GM21367 (cell line): ENCODE data around the gene NCK2.

Experiments used
- ATAC-seq: cut with Tn5 transposase; IDR thresholded peaks from one replicate; pipeline ENCODE4 v1.9.1; 2021; ENCODE audit not compliant: unreplicated experiment

The NCK2 gene

GRCh38 chr2:105841551-105841950 is 96.8 kb downstream of the NCK2 start:
- no peak for ATAC-seq

DNA sequence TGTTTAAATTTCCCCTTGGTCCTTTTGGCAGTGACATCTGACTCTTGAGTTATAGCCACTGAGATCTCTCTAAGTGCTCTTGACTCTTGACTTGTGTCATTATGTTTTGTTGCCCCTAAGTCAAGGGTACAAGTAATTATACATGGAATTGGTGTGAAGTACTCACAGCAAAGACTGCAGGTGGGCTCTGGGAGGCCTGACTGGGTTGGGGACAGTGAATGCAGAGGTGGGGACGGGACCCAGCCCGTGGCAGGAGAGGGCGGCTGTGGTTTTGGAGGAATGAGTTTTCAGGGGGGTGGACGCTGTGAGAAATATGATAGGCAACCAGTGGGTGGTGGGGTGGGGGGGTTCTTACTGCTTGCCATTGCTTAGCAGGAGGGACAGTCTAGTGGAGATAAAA is 97.8 kb downstream of the NCK2 start:
- ATAC-seq: no peak

GRCh38 chr2:105843476-105844374 is 99.0 kb downstream of the NCK2 start:
- ATAC-seq: no peak

DNA sequence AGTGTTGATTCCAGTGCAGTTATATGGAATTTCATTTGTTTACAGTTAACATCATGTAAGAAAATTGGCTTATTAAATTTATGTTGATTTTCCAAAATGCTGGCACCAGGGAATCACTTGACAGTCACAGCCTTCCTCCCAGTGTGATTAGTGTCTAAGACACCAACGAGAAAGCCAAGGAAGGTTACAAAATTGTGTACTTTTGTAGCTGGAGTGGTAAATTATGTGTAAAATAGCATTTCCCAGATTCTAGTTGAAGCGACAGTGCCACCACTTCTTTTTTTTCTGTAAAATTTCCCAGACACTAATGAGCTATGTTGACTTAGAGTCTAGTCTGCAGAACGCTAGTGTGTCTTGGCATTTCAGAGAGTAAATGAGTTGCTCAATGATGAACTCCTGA is 101.3 kb downstream of the NCK2 start:
- ATAC-seq: no peak

- ATAC-seq: no peak
Observed at GRCh38 chr2:105847056-105847455, 102.3 kb downstream of the NCK2 start.

DNA sequence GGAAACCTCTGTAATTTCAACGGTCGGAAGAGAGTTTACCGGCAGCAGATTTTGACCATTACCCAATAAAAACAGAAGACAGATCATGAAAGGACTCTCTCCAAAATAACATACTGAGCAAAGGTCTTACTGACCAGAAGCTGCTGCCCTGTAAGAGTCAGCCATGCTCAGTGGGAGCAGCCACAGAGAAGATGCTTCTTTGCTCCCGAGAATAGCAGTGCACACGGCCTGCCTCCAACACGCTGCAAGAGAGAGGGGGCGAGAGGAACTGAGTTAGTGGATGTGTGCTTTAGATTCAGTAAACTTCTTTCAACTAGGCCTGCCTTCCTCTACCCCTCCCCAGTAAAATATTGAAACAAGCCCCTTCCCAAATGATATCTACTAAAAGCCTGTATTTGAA is 103.7 kb downstream of the NCK2 start:
- ATAC-seq: no peak

- no peak for ATAC-seq
Observed at GRCh38 chr2:105849431-105850179, 104.9 kb downstream of the NCK2 start.

- ATAC-seq: no peak
Observed at GRCh38 chr2:105852066-105852465, 107.4 kb downstream of the NCK2 start.

DNA sequence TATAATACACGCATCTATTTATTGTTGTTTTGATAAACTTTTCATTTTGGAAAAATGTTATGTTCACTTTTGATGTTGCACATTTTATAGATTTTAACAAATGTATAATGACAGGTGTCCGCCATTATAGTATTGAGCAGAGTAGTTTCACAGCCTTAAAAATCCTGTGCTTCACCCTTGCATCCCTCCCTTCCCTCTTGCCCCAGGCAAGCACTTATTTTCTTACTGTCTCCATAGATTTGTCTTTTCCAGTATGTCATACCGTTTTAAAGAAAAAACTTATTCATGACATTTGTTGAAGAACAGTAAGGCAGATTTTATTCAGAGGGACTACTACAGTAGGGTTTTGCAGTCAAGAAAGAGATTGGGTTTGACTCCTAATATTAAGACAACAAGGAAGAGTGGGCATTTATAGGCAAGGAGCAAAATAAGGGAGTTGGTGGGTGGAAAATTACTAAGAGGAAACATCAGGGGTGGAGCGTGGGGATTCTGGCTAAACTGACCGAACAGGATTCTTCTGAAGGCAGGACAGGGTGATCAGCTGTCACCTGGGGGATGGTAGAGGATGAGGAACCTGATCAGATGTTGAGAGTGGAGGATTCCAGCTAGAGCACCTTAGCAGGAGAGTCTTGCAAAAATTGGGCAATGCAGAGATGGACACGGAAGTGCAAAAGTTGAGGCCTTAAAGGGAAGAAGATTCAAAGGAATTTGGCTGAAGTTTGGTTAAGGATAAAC is 108.8 kb downstream of the NCK2 start:
- no peak for ATAC-seq

DNA sequence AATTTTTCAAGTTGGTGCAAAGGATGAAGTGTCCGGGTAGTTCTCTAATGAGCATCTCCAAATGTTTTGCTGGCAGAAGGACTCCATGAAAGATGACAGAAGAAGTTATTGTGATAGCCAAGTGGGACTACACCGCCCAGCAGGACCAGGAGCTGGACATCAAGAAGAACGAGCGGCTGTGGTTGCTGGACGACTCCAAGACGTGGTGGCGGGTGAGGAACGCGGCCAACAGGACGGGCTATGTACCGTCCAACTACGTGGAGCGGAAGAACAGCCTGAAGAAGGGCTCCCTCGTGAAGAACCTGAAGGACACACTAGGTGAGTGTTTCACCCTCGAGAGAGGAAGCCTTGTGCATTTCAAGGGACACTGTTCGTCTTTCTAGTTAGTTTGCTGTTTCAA is 110.3 kb downstream of the NCK2 start:
- no peak for ATAC-seq

- no peak for ATAC-seq
Observed at GRCh38 chr2:105856581-105856980, 111.9 kb downstream of the NCK2 start.

DNA sequence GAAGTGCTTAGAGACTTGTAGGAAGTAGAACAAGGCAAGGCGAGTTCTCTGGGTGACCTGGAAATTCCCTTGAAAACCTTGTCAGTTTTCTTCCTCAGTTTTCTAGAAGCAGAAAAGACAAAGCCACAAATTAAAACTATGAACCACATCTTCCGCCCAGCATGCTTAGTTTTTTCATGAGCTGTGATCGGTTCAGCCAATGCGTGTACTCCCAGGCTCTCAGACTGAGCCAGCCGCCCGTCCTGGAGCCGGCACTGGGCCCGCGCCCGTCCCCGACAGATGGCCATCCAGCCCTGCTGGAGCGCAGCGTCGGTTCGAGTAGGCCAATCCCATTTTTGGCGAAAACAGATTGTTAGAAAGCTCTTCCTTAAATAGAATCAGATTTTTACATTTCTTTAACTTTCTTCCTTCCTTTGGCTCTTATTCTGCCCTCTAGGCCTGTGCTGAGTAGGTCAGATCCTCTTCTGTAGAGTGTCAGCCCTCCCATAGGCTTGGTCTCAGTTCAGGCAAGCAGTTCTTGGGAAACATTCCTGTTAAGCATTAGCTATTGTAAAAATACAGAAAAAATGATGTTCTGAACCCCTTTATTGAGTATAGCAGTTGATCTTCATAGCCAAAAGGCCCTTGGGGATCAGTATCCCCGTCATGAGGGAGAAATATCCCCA is 112.5 kb downstream of the NCK2 start:
- ATAC-seq: no peak

GRCh38 chr2:105858868-105859693 is 114.4 kb downstream of the NCK2 start:
- ATAC-seq: no peak

GRCh38 chr2:105859694-105859951 is 114.9 kb downstream of the NCK2 start:
- ATAC-seq: no peak

DNA sequence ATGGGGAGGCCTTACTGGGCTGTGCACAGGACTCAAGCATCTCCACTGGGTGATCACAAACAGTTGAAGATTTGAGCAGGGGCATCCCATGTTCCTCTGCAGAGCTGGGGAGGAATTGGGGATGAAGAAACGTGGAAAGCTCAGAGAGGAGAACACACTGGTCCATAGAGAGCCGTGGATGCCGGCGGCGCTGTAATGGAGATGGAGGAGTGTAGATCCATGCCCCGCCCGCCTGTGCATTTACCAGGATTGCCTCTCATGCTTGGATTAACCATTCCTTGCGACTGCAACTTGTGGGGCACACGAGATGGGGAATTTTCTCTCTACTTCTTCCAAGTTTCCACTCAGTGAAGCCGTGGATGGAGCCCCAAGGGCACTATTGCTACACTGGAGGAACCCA is 115.9 kb downstream of the NCK2 start:
- no peak for ATAC-seq

GRCh38 chr2:105861200-105861599 is 116.5 kb downstream of the NCK2 start:
- ATAC-seq: no peak

GRCh38 chr2:105862843-105863242 is 118.1 kb downstream of the NCK2 start:
- ATAC-seq: no peak

GRCh38 chr2:105864262-105864661 is 119.5 kb downstream of the NCK2 start:
- no peak for ATAC-seq

DNA sequence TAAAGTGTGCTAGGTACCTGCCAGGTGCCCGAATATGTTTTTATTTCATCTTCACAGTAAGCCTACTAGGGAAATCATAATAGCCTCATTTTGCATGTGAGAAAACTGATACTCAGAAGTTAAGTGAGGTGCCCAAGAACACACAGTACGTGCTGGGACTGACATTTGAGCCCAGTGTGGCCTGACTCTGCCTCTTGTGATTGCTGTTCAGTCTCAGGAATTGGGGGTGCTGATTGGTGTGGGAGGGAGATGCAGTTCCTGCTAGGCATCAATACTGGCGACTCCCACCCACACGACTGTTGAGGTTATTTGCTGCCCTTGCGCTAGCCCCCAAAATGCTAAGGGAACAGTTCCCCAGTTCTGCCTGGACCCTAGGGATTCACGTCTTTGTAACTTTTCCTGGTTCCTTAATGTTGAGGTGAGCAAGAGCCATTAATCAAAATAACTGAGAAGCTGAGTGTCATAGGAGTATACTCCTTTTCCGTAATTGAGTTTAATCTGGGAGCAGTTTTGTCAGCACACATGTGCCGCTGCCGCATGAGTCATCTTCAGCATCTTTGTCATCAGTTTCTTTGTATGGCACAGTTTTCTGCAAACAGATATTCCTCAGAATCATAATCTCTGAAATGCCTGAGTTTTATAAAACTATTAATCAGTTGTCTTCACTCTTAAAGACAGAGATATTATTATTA is 120.7 kb downstream of the NCK2 start:
- ATAC-seq: no peak
